CD4-positive, alpha-beta memory T cell (primary cell): ENCODE measurements around the gene MRPS16. TPM values are rescaled to one million over a fixed set of nuclear protein-coding genes. Genes with fewer than 3 reads are reported as not detected.

ENCODE experiments used
- CTCF ChIA-PET: fragments of 350-600 bp; sonication (Branson Sonifier 250); formaldehyde crosslinking; loops from one replicate; lab custom pipeline; 2021; ENCODE audit warnings: inconsistent platforms; ENCODE audit not compliant: partially characterized antibody; lab: Charles Lee
- POLR2A ChIA-PET: fragments of 350-600 bp; sonication (Branson Sonifier 250); formaldehyde crosslinking; loops from one replicate; lab custom pipeline; 2021; ENCODE audit not compliant: partially characterized antibody; lab: Charles Lee
- DNase-seq, 5 donors: peaks; one replicate each; pipeline versions ENCODE4 v3.0.0 to v3.0.0-alpha.2; 2020 to 2022; ENCODE audit warnings: mixed read lengths in 1 of 5
- H3K27ac ChIP-seq: one replicate; pipeline ENCODE4 v1.7.0; 2013; ENCODE audit warnings: low read depth, low read length
- H3K27me3 ChIP-seq: 2 replicates; pipeline ENCODE4 v1.7.0; 2013; ENCODE audit warnings: mild to moderate bottlenecking, low read length, moderate library complexity; ENCODE audit not compliant: insufficient read depth
- H3K36me3 ChIP-seq: 2 replicates; pipeline ENCODE4 v1.7.0; 2013; ENCODE audit warnings: mild to moderate bottlenecking, low read length, moderate library complexity; ENCODE audit not compliant: insufficient read depth
- H3K4me1 ChIP-seq: 2 replicates; pipeline ENCODE4 v1.7.0; 2013; ENCODE audit warnings: mild to moderate bottlenecking, low read length, moderate library complexity; ENCODE audit not compliant: insufficient read depth
- H3K4me3 ChIP-seq, 2 donors: one replicate each; pipeline ENCODE4 v1.7.0; 2013; ENCODE audit warnings: low read length in 2 of 2, mild to moderate bottlenecking in 1 of 2
- H3K9me3 ChIP-seq, 2 donors: one replicate each; pipeline ENCODE4 v1.7.0; 2013; ENCODE audit warnings: low read length in 2 of 2, control low read depth in 1 of 2; ENCODE audit not compliant: control insufficient read depth in 1 of 2
- H3K27ac Mint-ChIP-seq, 7 donors: one replicate each; pipeline ENCODE4 v1.8.0; 2020 to 2021; ENCODE audit warnings: mixed read lengths in 7 of 7, mild to moderate bottlenecking in 6 of 7, inconsistent platforms in 3 of 7, moderate library complexity in 3 of 7
- H3K27me3 Mint-ChIP-seq, 2 donors: one replicate each; pipeline ENCODE4 v1.8.0; 2020 to 2021; ENCODE audit warnings: mixed read lengths in 2 of 2
- H3K36me3 Mint-ChIP-seq, 2 donors: one replicate each; pipeline ENCODE4 v1.8.0; 2020 to 2021; ENCODE audit warnings: mixed read lengths in 2 of 2, inconsistent platforms in 1 of 2, mild to moderate bottlenecking in 1 of 2
- H3K4me1 Mint-ChIP-seq, 4 donors: one replicate each; pipeline ENCODE4 v1.8.0; 2020 to 2021; ENCODE audit warnings: mixed read lengths in 4 of 4, mild to moderate bottlenecking in 1 of 4
- H3K4me3 Mint-ChIP-seq, 8 donors: one replicate each; pipeline ENCODE4 v1.8.0; 2020 to 2021; ENCODE audit warnings: mixed read lengths in 8 of 8, mild to moderate bottlenecking in 7 of 8, moderate library complexity in 6 of 8, inconsistent platforms in 3 of 8
- H3K9me3 Mint-ChIP-seq, 8 donors: one replicate each; pipeline ENCODE4 v1.8.0; 2020 to 2021; ENCODE audit warnings: mixed read lengths in 8 of 8, mild to moderate bottlenecking in 5 of 8, inconsistent platforms in 3 of 8, moderate library complexity in 1 of 8
- intact Hi-C: fragments of 100-400 bp; cut with micrococcal nuclease; formaldehyde crosslinking; loops from one replicate; pipeline ENCODE4 v1.15.1; 2023
- polyA plus RNA-seq, 2 donors: library from polyadenylated mRNA; unstranded; fragments of 300-500 nt; fragmentation: Illumina TruSeq; gene quantifications; one replicate each; pipeline ENCODE4 v1.2.3, GENCODE V29; 2021
- total RNA-seq, 2 experiments: library from RNA; stranded (reverse); gene quantifications; one replicate each; pipeline ENCODE4 v1.2.3, GENCODE V29; 2021

The MRPS16 gene
- total and polyA plus RNA-seq, 4 experiments from 2014 or later, result 44.9 to 104 (median 71.8) TPM

DNA sequence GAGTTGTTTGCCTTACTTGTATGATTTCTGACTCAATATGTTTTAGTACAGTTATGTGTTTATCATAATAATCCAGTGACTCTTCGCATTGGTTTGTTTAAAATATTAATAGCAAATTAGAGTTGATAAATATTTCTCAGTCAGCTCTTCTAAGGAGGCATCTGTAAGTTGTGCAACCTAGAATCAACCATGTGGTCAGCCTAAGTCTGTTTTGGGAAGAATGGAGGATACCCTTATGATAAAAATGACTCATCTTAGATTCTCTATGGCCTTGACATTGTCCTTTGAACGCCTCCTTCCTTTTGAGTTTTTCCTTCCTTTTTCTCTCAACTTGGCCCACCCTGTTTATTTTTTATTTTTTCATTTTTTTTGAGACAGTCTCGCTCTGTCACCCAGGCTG, 24.2 kb downstream of the MRPS16 start:
- H3K36me3 Mint-ChIP-seq, result peaks cover 0 to 30% of the 10 kb centered on the region in 2 donors

DNA sequence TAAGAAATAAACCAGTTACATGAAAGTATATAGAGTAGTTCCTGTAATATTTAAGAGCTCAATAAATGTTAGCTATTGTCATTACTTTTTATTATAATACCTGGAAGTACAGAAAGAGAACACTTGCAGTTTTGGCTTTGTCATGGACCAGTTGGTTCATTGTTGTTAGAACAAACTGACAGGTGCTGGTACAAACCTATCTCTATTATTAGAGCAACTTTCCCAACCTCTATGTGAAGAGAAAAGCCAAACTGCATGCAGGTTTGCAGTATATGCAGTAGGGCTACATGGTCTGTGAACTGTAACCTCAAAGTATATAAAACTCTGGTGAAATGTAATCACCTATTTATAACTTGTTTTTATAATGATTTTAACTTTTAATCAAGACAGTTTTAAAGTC, 25.8 kb downstream of the MRPS16 start:
- no peak overlapping the region for H3K4me3 ChIP-seq
- Mint-ChIP-seq H3K36me3 (peaks cover 6 to 26% of the 10 kb centered on the region in 2 donors), H3K4me1 (peaks cover 0 to 1% (median 0%) of the 10 kb centered on the region in 4 donors), H3K27ac (no peak overlapping the region), H3K9me3 (peaks cover 0 to 1% (median 0%) of the 10 kb centered on the region in 8 donors), H3K27me3 (no peaks in the 10 kb centered on the region), H3K4me3 (no peak overlapping the region)
- H3K9me3 ChIP-seq, result no peaks in the 10 kb centered on the region
- no peaks in the 10 kb centered on the region for H3K36me3 ChIP-seq
- ChIA-PET POLR2A (no interaction called here), CTCF (interaction anchor here (1.5 kb wide), 1 partner anchor 37 kb away, joined by 3 read pairs; no protein-coding TSS in a partner anchor)
- no peak for DNase-seq
- H3K27me3 ChIP-seq, result no peaks in the 10 kb centered on the region
- H3K27ac ChIP-seq, result no peak overlapping the region
- H3K4me1 ChIP-seq, result no peaks in the 10 kb centered on the region
- intact Hi-C loops, result no loop called here

More for the DNA sequence above, 24.2 kb downstream of the MRPS16 start:
- ChIA-PET CTCF (no interaction called here), POLR2A (no interaction called here)
- Histone ChIP-seq H3K4me3 (no peak overlapping the region), H3K36me3 (no peaks in the 10 kb centered on the region), H3K27me3 (no peaks in the 10 kb centered on the region), H3K27ac (no peak overlapping the region), H3K9me3 (no peaks in the 10 kb centered on the region), H3K4me1 (no peaks in the 10 kb centered on the region)
- Mint-ChIP-seq H3K4me3 (no peak overlapping the region), H3K9me3 (peaks cover 0 to 1% (median 0%) of the 10 kb centered on the region in 8 donors), H3K27me3 (no peaks in the 10 kb centered on the region), H3K27ac (peak overlapping the region in 2 of 7 donors; percentile 32 to 42), H3K4me1 (peaks cover 0 to 1% (median 0%) of the 10 kb centered on the region in 4 donors)
- intact Hi-C loops, result no loop called here
- DNase-seq, result no peak

DNA sequence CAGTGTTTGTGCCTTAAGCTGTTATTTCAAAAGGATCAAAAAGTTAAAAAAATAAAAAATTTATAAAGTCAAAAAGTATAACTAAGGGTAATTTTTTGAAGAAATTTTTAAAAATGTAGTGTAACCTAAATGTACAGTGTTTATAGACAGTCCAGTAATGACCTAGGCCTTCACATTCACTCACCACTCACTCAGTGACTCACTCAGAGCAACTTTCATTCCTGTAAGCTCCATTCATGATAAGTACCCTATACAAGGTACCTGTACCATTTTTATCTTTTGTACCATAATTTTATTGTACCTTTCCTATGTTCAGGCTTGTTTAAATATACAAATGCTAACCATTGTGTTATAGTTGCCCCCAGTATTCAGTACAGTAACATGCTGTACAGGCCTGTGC, 26.9 kb downstream of the MRPS16 start:
- H3K4me1 ChIP-seq, result no peaks in the 10 kb centered on the region
- peaks cover 12 to 17% of the 10 kb centered on the region in 2 donors for H3K36me3 Mint-ChIP-seq
- H3K27me3 ChIP-seq, result no peaks in the 10 kb centered on the region
- no peak for DNase-seq
- no peak overlapping the region for H3K27ac ChIP-seq
- POLR2A ChIA-PET, result interaction anchor here (1.2 kb wide), 1 partner anchor 9 kb away, joined by 3 read pairs; no protein-coding TSS in a partner anchor
- H3K36me3 ChIP-seq, result no peaks in the 10 kb centered on the region
- no peaks in the 10 kb centered on the region for H3K27me3 Mint-ChIP-seq
- no peak overlapping the region for H3K4me3 Mint-ChIP-seq
- no peak overlapping the region for H3K4me3 ChIP-seq
- H3K4me1 Mint-ChIP-seq, result peaks cover 0 to 1% (median 0%) of the 10 kb centered on the region in 4 donors
- peak overlapping the region in 1 of 7 donors; percentile 2 for H3K27ac Mint-ChIP-seq
- no peaks in the 10 kb centered on the region for H3K9me3 ChIP-seq
- peaks cover 0 to 1% (median 0%) of the 10 kb centered on the region in 8 donors for H3K9me3 Mint-ChIP-seq
- CTCF ChIA-PET, result no interaction called here
- intact Hi-C loops, result no loop called here

DNA sequence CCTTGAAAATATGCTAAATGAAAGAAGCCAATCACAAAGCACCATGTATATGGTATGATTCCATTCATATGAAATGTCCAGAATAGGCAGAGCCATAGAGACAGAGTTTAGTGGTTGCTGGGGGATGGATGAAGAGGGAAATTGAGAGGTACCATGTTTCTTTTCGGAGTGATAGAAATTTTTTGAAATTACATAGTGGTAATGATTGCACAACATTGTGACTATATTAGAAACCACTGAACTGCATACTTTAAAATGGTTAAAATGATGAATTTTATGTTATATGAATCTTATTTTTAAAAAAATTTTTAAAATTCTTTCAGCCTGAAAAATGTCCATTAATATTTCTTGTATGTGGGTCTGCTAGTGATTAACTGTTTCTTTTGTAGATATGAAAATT, 31.5 kb downstream of the MRPS16 start:
- CTCF ChIA-PET, result no interaction called here
- no peaks in the 10 kb centered on the region for H3K9me3 Mint-ChIP-seq
- H3K4me1 ChIP-seq, result no peaks in the 10 kb centered on the region
- no peaks in the 10 kb centered on the region for H3K27me3 ChIP-seq
- no peaks in the 10 kb centered on the region for H3K27me3 Mint-ChIP-seq
- POLR2A ChIA-PET, result no interaction called here
- H3K27ac ChIP-seq, result no peak overlapping the region
- H3K27ac Mint-ChIP-seq, result no peak overlapping the region
- H3K4me3 Mint-ChIP-seq, result no peak overlapping the region
- H3K4me1 Mint-ChIP-seq, result peaks cover 0 to 1% (median 0%) of the 10 kb centered on the region in 4 donors
- DNase-seq, result no peak
- H3K4me3 ChIP-seq, result no peak overlapping the region
- no peaks in the 10 kb centered on the region for H3K9me3 ChIP-seq
- intact Hi-C loops, result no loop called here
- peaks cover 8% of the 10 kb centered on the region for H3K36me3 ChIP-seq
- H3K36me3 Mint-ChIP-seq, result peaks cover 24 to 45% of the 10 kb centered on the region in 2 donors

DNA sequence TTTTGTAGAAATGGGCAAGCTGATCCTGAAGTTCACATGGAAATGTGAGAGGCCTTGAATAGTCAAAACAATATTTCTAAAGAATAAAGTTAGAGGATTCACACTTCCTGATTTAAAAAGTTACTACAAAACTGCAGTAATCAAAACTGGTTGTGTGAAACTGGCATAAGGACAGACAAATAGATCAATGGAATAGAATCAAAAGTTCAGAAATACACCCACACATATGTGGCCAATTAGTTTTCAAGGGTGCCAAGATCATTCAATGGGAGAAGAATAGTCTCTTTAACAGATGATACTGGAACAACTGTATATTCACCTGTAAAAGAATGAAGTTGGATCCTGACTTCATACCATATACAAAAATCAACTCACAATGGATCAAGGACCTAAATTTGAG, 33.1 kb downstream of the MRPS16 start:
- Mint-ChIP-seq H3K4me3 (no peak overlapping the region), H3K27ac (no peak overlapping the region), H3K27me3 (no peaks in the 10 kb centered on the region), H3K36me3 (peaks cover 29 to 56% of the 10 kb centered on the region in 2 donors), H3K9me3 (no peaks in the 10 kb centered on the region), H3K4me1 (peaks cover 0 to 3% (median 0%) of the 10 kb centered on the region in 4 donors)
- ChIA-PET POLR2A (no interaction called here), CTCF (no interaction called here)
- intact Hi-C loops, result no loop called here
- no peaks in the 10 kb centered on the region for H3K27me3 ChIP-seq
- H3K4me1 ChIP-seq, result no peaks in the 10 kb centered on the region
- no peak overlapping the region for H3K27ac ChIP-seq
- DNase-seq, result no peak
- H3K36me3 ChIP-seq, result peaks cover 8% of the 10 kb centered on the region
- no peaks in the 10 kb centered on the region for H3K9me3 ChIP-seq
- no peak overlapping the region for H3K4me3 ChIP-seq

DNA sequence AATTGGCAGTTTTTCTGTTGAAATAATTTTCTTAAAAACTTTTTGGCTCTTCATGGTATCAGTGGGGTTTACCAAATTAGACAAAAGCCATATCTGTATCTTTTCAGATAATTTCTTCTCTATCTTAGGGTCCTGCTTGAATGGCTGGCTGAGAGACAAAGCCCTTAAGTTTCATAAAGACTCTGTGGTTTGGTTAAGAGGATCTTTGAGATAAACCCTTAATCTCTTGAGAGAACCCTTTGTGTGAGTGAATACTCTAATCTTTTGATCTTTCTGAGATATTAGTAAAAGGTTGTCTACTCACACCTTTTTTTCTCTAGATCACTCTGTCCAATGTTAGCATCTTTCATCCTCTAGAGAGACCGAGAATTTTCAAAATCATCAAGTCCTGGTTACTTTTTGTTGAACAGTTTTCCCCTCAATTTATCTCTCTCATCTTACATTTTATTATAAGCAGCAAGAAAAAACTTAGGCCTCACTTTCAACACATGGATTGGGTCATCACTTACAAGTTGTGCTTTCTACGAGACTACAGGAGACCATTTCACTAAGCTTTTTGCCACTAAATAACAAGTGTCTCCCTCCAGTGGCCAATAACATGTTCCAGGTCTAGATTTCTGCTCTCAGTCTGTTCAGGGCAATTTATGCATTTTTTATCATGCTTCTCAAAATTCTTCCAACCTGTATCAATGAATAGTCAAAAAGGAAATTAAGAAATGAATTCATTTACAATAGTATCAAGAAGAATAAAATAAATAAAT, 33.8 kb downstream of the MRPS16 start:
- Histone ChIP-seq H3K9me3 (no peaks in the 10 kb centered on the region), H3K4me1 (no peaks in the 10 kb centered on the region), H3K27me3 (no peaks in the 10 kb centered on the region), H3K36me3 (peaks cover 8% of the 10 kb centered on the region), H3K27ac (no peak overlapping the region), H3K4me3 (no peak overlapping the region)
- intact Hi-C loops, result no loop called here
- Mint-ChIP-seq H3K4me3 (no peak overlapping the region), H3K4me1 (peaks cover 0 to 4% (median under 1%) of the 10 kb centered on the region in 4 donors), H3K27ac (no peak overlapping the region), H3K9me3 (no peaks in the 10 kb centered on the region), H3K36me3 (peaks cover 35 to 64% of the 10 kb centered on the region in 2 donors), H3K27me3 (no peaks in the 10 kb centered on the region)
- CTCF ChIA-PET, result interaction anchor here (1.9 kb wide), 1 partner anchor 11 kb away, joined by 6 read pairs; no protein-coding TSS in a partner anchor
- no peak for DNase-seq
- POLR2A ChIA-PET, result no interaction called here

DNA sequence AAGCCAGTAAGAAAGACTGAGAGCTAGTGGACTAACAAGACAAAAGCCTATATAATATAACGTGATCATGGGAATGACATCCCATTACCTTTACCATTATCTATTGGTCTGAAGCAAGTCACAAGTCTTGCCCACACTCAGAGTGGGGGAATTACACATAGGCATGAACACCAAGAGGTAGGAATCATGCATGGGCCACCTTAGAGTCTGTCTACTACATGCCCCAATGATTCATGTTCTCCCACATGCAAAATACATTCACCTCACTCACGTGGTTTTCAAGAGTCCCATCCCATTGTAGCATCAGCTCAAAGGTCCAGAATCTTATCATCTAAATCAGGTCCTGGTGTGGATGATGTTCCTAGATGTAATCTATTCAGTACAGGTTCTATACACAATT, 34.8 kb downstream of the MRPS16 start:
- DNase-seq, result no peak
- no peak overlapping the region for H3K27ac ChIP-seq
- peaks cover 0 to 1% (median 0%) of the 10 kb centered on the region in 8 donors for H3K9me3 Mint-ChIP-seq
- ChIA-PET POLR2A (no interaction called here), CTCF (interaction anchor here (1.9 kb wide), 1 partner anchor 10 kb away, joined by 6 read pairs; no protein-coding TSS in a partner anchor)
- H3K36me3 Mint-ChIP-seq, result peaks cover 45 to 74% of the 10 kb centered on the region in 2 donors
- H3K4me1 Mint-ChIP-seq, result peaks cover 0 to 4% (median under 1%) of the 10 kb centered on the region in 4 donors
- H3K27me3 ChIP-seq, result no peaks in the 10 kb centered on the region
- no peak overlapping the region for H3K4me3 Mint-ChIP-seq
- H3K4me3 ChIP-seq, result no peak overlapping the region
- H3K4me1 ChIP-seq, result no peaks in the 10 kb centered on the region
- peaks cover 8% of the 10 kb centered on the region for H3K36me3 ChIP-seq
- H3K27ac Mint-ChIP-seq, result no peak overlapping the region
- no peaks in the 10 kb centered on the region for H3K27me3 Mint-ChIP-seq
- no peaks in the 10 kb centered on the region for H3K9me3 ChIP-seq
- intact Hi-C loops, result no loop called here
